NOMO-1 treated with DMSO at 0.1 percent for 48 hours (cell line): Measurements from ENCODE around the gene PNMA6F.

Experiments used
- DNase-seq: peaks from one replicate; lab custom pipeline; 2025; ENCODE audit not compliant: unreplicated experiment; lab: John Stamatoyannopoulos, UW

The PNMA6F gene

DNA sequence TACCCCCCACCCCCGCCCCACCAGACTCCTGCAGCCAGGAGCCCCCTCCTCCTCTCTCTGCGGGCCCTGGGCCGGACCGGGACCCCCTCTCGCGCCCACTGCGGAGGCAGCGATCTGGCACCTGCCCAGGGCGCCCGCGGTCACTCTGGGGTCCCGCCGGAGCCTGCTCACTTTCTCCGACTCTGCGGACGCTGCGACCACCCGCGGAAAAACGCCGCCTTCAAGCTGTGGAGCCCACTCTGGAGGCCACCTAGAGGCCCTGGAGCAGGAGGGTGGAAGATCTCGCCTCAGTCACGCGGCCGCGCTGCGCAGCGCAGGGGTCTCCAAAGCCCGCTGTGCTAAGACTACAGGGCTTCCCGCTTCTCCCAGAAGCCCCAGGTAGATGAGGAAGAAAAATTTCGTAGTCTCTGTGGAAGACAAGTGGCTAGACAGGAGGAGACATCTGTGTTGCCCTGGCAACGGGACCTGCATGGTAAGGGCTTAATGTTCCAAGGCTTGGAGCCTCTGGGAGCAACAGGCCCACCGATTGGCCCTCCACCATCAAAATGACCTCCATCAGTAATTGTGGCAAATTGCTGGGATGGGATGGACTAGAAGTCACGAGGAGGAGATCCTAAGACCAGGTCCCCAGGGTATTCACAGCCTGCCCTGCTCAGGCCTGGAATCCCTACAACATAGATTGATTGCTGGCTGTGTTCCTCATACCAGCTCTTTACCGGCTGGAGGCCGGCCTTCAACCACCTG is at the start of gene PNMA6F:
Gene PNMA6F (minus strand): TSS at position 387 of the 744 bp plus-strand sequence. CDS start 1,093 bp downstream, outside the sequence.
- no peak for DNase-seq

GRCh38 chrX:153371256-153371655 is 49.7 kb upstream of the PNMA6F start:
- no peak for DNase-seq

- DNase-seq, result no peak
Observed at GRCh38 chrX:153370293-153371055, 48.9 kb upstream of the PNMA6F start.

DNA sequence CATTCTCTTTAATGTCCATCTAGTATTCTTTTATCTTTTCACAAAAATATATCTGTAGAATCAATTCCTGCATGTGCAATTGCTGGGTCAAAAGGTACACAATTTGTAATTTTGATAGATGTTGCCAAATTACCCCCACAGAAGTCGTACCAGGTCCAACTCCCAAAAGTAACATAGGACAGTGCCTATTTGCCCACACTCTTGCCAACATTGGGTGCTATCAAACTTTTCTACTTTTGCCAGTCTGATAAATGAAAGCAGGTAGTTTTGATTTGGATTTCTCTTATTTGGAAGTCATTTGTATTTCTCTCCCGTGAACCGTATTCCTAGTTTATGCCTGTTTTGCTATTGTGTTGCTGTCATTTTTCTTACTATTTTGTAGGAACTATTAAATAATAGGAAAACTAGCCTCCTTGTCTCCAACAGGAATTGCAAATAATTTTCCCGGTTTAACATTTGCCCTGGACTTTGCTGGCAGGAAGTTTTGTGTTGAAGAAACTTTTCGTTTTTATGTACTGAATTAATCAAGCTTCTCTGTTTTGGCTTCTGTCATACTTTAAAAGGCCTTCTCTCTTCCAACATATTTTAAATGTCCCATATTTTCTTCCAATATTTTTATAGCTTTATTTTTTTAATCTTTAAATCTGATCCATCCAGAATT is 45.4 kb upstream of the PNMA6F start:
- DNase-seq, result no peak

DNA sequence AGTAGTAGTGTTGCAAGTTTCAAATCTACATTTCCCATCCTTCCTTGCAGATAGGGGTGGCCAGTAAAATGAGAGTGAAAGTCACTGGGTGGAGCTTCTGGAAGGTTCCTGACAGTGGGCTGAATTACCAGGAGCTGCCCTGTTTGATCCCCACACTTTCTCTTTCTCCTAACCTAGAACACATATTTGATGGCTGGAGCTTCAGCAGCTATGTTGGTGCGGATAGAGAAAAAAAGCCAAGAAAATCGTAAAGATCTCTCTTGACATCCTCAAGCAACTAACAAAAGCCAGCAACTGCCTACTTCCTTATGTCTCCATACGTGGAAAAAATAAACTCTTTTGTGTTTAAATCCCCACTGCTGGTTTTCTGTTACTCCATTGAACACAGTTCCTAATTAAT is 44.6 kb upstream of the PNMA6F start:
- DNase-seq, result no peak

DNA sequence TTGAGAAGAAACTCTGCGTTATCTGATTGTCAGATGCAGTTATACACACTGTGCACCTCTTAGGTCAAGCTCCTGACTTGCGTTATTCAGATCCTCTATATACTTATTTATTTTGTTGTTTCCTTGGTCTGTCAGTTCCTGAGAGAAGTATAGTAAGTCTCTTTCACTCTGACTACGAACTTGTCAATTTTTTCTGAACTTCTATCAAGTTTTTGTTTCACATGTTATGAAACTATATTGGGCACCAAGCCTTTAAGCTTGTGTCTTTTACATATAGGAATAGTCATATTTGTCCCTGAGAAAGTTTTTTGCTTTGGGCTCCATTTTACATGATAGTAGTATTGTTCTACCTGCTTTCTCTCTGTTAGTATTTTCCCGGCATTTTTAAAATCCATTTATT is 44.1 kb upstream of the PNMA6F start:
- DNase-seq, result no peak

GRCh38 chrX:153361781-153362397 is 40.3 kb upstream of the PNMA6F start:
- no peak for DNase-seq

DNA sequence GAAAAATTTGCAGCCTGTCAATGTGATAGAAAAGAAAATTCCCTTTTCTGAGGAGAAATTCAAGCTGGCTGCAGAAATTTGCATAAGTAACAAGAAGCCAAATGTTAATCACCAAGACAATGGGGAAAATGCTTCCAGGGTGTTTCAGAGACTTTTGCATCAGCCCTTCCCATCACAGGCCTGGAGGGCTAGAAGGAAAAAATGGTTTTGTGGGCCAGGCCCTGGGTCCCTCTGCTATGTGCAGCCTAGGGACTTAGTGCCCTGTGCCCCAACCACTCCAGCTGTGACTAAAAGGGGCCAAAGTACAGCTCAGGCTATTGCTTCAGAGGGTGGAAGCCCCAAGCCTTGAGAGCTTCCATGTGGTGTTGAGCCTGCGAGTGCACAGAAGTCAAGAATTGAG is 36.3 kb upstream of the PNMA6F start:
- DNase-seq, result no peak

DNA sequence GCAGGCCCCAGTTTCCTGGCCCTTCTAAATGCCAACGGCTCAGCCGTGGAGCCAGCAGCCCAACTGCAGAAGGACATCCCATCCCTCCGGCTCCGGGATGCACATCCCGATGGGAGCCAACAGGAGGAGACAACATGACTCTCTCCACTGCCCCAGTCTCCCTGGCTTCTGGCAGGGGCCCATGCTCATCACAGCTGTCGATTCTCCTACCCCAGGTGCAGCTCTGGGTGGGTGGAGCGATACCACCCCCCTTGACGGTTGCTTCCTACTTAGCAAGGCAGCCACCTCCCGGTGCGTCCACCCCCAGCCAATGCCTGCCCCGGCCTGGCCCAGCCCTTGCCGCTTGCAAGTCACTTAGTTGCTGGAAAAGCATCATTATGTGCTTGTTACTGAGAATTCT is 31.8 kb upstream of the PNMA6F start:
- DNase-seq, result no peak

DNA sequence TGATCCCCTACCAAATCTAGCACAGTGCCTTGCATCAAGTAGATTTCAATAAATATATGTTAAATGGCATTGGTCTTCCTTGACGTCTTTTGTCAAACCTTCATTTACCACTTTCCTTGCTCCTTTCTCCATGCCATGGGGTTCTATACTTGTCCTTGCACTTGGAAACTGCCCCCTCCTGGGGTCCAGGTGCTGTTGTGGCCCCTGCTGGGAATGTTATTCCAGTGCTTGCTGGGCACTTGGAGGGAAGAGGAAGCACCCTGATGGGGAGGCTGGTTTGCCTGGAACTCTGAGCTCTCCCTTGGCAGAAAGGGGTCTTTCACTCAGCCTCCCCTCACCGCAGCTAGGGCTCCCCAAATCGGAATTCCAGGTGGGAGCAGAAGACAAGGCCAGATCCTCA is 31.3 kb upstream of the PNMA6F start:
- no peak for DNase-seq

DNA sequence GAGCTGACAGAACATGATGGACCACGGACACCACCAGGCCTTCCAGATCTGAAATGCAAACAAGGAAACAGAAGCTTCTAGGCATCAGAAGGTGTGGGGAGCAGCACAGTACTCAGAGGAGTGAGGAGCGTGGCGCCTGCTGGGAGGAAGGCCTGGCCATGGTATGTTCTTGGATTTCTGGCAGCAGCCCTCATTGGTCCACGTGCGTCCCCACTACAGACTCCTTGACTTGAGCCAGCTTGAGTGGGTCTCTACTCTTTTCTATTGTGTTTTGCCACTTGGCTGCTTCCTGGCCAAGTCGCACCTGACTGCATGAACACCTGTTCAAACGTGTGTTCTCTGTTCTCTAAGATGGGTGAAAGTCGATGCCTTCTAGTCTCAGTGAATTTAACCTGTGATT is 30.4 kb upstream of the PNMA6F start:
- DNase-seq, result no peak

GRCh38 chrX:153349952-153350351 is 28.4 kb upstream of the PNMA6F start:
- DNase-seq, result no peak

DNA sequence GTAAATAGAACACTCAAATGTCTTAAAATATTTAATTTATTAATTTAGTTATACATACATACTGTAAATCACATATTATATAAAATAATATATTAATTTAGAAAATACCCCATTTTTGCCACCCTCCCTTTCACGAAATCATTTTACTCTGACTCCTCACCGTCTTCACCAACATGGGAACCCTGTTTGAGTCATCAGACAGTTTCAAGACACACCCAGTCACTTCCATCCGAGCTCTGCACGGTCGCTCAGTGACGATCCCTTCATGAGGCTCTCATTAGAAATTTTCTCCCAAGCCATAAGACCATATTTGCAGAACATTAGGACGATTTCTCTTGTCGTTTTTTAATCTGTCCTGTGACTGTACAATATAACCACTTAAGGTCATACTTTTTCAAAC is 26.9 kb upstream of the PNMA6F start:
- no peak for DNase-seq

DNA sequence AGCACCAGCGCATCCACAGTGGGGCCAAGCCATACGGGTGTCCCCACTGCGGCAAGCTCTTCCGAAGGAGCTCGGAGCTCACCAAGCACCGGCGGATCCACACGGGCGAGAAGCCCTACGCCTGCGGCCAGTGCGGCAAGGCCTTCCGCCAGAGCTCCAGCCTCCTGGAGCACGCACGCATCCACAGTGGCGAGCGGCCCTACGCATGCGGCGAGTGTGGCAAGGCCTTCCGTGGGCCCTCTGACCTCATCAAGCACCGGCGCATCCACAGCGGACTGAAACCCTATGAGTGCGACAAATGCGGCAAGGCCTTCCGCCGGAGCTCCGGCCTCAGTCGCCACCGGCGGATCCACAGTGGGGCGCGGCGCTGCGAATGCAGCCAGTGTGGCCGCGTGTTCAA is 26.0 kb upstream of the PNMA6F start:
- DNase-seq, result no peak

- no peak for DNase-seq
Observed at GRCh38 chrX:153343674-153344073, 22.1 kb upstream of the PNMA6F start.

- DNase-seq, result no peak
Observed at GRCh38 chrX:153342762-153343558, 21.4 kb upstream of the PNMA6F start.

DNA sequence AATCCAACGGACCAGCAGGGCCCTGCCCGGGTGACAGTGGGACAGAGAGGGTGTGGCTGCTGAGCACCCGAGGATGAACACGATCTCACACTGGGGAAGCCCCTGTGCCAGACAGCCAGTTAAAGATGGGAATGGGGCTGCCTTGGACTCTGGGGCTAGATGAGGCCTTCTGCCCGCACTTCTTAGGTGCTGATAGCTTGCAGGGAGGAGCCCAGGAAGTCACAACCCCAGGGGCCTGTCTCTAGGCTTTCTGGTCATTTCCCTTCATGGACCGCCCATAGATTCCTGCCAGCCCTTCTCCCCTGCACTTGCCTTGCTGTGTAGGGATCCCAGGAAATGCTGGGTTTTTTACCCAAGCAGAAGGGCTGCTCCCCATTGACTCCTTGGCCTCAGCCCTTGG is 18.5 kb upstream of the PNMA6F start:
- no peak for DNase-seq

DNA sequence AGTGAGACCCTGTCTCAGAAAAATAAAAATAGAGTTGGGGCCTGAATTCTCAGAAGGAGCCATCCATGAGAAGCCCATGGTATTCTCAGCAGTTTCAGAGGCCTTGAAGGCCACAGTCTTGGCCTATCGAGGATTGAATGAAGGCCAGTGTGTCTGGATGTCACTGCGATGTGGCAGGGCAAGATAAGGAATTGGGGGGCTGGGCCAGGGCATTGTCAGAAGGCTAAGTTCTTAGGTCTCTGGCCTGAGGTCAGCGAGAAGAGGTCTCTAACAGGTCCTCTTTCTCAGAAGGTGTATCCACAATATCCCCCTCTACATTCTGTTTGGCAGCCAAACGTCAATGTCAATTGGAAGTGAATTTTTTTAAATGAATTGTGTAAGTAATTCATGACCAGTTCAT is 18.1 kb upstream of the PNMA6F start:
- no peak for DNase-seq

GRCh38 chrX:153338836-153339235 is 17.3 kb upstream of the PNMA6F start:
- DNase-seq, result no peak

DNA sequence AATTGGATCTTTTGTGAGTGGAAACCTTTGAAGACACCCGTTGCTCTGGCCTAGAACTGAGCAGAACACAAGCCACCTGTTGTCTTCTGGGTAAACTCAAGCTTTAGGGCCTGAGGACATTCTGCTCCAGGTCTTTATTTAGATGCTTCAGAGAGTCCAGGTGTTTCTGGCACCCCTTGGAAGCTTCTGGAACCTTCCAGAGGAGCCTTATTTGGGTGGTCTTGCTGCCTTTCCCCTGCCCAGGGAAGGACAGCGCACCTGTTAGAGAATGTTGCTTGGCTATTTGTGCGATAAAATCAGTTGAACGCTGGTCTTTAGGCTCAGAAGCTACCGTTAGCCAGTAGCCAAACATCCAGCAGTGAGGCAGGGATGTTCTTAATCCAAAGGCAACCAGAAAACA is 15.4 kb upstream of the PNMA6F start:
- DNase-seq, result no peak
